Activated T-helper 17 cell treated with anti-CD3 and anti-CD28 coated beads, Interleukin-2, amount 50 U/mL, for 72 hours (primary cell): ENCODE results near the gene TMED10. TPM values are rescaled to one million over a fixed set of nuclear protein-coding genes. Genes with fewer than 3 reads are reported as not detected.
A peak's percentile ranks its signal among the peaks of the same experiment; 100 is the strongest.

Experiments
- ATAC-seq: fragments of 150-1000 bp; cut with Tn5 transposase; replicated peaks from 2 replicates; pipeline ENCODE4 v1.10.0; 2021; ENCODE audit warnings: mild to moderate bottlenecking, moderate library complexity
- H3K27ac Mint-ChIP-seq: one replicate; pipeline ENCODE4 v1.8.0; 2022; ENCODE audit warnings: mixed read lengths
- H3K27me3 Mint-ChIP-seq: one replicate; pipeline ENCODE4 v1.8.0; 2022; ENCODE audit warnings: mixed read lengths
- H3K36me3 Mint-ChIP-seq: one replicate; pipeline ENCODE4 v1.8.0; 2022; ENCODE audit warnings: low read depth, mild to moderate bottlenecking, mixed read lengths
- H3K4me1 Mint-ChIP-seq: one replicate; pipeline ENCODE4 v1.8.0; 2022; ENCODE audit warnings: mixed read lengths
- H3K4me3 Mint-ChIP-seq: one replicate; pipeline ENCODE4 v1.8.0; 2022; ENCODE audit warnings: mild to moderate bottlenecking, mixed read lengths
- H3K9me3 Mint-ChIP-seq: one replicate; pipeline ENCODE4 v1.8.0; 2022; ENCODE audit warnings: mixed read lengths
- total RNA-seq, 2 donors: library from RNA; stranded (reverse); gene quantifications; one replicate each; pipeline ENCODE4 v1.2.3, GENCODE V29; 2022

TMED10 gene
- total RNA-seq: 100 to 1,000 TPM; 142 to 179 TPM

DNA sequence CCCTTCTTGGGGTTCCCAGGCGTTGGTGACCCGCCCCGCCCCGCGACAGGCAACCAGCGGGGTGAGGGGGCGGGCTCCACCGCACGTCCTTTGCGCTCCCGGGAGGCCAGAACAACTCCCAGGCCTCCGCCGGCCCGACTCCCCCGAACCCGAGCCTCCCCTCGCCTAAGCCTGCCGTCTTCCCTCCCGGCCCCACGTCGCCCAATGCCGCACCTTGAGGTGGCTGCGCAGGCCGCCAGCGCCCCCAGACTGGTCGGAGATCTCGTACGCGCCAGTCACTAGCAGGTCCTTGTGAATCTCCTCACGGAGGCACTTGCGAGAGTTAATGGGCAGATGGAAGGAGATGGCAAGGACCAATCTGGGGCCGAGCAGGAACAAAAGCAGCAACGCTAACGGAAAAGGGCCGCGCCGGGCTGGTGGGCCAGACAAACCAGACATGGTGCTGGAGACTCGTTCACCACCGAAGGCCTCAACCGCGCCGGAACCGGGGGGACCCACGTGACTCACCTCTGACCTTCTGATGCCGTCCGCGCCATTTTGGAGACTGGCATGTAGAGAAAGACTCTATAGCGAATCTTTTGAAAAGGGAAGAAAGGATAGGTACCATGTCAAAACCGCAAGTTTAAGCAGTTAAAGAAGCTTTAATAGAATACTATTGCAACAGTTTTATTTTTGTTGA, at the start of gene TMED10:
TSS of gene TMED10 (minus strand) at position 471 of the 679 bp plus-strand sequence. CDS start at position 438, 33 bp downstream.
- no peaks in the 10 kb centered on the region for H3K9me3 Mint-ChIP-seq
- H3K27me3 Mint-ChIP-seq: no peaks in the 10 kb centered on the region
- H3K4me3 Mint-ChIP-seq: peak within 1 kb of the TSS; percentile 97
- H3K27ac Mint-ChIP-seq: peak within 1 kb of the TSS; percentile 99
- H3K36me3 Mint-ChIP-seq: peaks cover 46% of the 10 kb centered on the region
- peak; percentile 84 for ATAC-seq
- H3K4me1 Mint-ChIP-seq: peaks cover 21% of the 10 kb centered on the region

DNA sequence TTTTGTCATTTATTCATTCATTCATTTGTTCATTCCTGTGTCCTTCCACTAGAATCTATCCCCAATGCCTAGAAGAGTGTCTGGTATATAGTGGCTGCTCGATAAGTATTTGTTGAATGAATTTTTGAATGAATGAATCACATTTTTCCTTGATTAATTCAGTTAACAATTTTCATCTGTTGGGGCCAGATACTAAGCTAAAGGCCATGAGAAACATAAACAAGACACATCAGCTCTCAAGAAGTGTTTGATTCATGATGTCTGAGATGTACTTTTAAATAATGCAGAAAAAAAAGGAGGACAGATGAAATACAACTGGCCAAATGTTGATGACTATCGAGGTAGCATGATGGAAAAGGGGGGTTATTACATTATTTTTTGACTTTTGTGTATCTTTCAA, 48.1 kb upstream of the TMED10 start:
- ATAC-seq: no peak
- Mint-ChIP-seq H3K27me3 (no peaks in the 10 kb centered on the region), H3K4me1 (peaks cover 20% of the 10 kb centered on the region), H3K27ac (no peak overlapping the region), H3K4me3 (no peak overlapping the region), H3K36me3 (no peaks in the 10 kb centered on the region), H3K9me3 (no peaks in the 10 kb centered on the region)

DNA sequence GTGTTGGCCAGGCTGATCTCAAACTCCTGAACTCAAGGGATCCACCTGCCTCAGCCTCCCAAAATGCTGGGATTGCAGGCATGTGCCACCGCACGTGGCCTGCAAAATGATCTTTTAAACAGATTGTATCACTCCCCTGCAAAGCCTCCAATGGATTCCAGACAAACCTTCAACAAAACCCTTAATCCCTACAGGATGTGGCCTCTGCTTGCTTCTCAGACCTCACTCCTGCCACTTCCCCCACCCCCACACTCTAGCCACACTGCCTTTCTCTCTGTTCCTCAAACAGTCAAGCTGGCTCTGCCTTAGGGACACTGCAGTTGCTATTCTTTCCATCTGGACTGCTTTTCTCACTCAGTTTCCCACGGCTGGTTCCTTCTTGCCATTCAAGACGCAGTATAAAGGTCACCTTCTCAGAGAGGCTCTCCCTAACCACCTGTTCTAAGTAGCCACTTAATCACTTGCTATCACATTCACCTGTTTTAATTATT, 47.3 kb upstream of the TMED10 start:
- Mint-ChIP-seq H3K4me1 (peaks cover 13% of the 10 kb centered on the region), H3K36me3 (no peaks in the 10 kb centered on the region), H3K27ac (peak overlapping the region; percentile 59), H3K4me3 (no peak overlapping the region), H3K27me3 (no peaks in the 10 kb centered on the region), H3K9me3 (no peaks in the 10 kb centered on the region)
- ATAC-seq: peak; percentile 53

DNA sequence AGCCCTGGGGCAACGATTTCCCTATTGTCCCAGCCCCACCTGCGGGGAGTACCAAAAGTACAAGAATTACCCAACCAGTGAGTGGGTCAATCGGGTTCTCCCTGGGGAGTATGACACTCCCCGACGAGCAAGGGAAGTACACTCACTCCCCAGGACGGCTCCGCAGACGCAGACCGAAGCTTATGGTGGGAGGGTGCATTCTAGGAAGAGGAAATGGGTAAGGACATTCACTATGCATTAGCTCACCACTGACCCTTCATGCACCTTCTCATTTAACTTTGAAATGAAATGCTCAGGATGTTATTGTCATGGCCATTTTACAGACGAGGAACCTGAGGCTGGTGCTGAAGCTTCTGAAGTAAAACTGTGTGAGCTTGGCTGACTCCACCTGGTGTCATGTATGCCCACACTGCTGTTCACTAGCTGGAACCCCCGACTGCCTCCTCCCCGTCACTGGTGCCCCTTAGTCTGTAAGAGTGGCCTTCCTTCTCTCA, 45.8 kb upstream of the TMED10 start:
- H3K27ac Mint-ChIP-seq: no peak overlapping the region
- peaks cover 11% of the 10 kb centered on the region for H3K4me1 Mint-ChIP-seq
- H3K9me3 Mint-ChIP-seq: no peaks in the 10 kb centered on the region
- no peak for ATAC-seq
- H3K36me3 Mint-ChIP-seq: no peaks in the 10 kb centered on the region
- no peaks in the 10 kb centered on the region for H3K27me3 Mint-ChIP-seq
- no peak overlapping the region for H3K4me3 Mint-ChIP-seq

DNA sequence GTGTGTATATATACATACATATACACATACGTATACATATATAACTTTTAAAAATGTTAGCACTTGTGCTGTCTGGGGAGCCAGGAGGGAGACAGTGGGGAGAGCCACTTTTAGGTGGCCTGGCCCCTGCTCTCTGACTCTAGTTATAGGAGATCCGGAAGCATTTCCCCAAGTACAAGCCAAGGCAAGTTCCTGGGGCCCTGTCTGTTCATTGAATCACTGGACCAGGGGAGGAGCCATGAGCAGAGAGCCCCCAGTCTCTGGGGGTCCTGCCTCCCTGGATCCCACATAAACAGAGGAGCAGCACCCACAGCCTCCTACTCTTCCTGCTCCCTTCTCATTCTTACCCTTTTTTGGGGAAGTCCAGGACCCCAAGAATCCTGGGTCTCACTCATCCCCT, 45.4 kb upstream of the TMED10 start:
- Mint-ChIP-seq H3K4me3 (no peak overlapping the region), H3K27me3 (no peaks in the 10 kb centered on the region), H3K27ac (no peak overlapping the region), H3K36me3 (no peaks in the 10 kb centered on the region), H3K9me3 (no peaks in the 10 kb centered on the region), H3K4me1 (peaks cover 7% of the 10 kb centered on the region)
- no peak for ATAC-seq

DNA sequence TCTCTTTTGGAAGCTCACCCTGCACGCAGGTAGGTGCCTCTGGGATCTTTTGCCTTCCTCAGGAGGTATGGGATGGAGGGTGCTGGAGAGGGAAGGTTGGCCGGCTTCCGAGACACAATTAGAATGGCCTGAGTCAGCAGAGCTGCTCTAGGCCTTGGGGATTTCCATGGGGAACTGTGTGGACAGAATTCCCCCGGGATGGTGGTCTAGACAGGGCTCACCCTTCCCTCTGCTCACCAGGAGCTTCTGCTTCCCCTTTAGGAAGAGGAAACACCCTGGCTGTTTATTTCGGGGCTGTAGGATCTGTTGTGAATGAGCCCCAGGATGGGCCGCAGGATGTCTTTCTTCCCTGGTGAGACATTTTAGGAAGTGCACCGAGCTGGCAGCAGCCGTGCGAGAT, 43.7 kb upstream of the TMED10 start:
- H3K4me1 Mint-ChIP-seq: peaks cover 11% of the 10 kb centered on the region
- H3K36me3 Mint-ChIP-seq: no peaks in the 10 kb centered on the region
- no peak overlapping the region for H3K27ac Mint-ChIP-seq
- no peak overlapping the region for H3K4me3 Mint-ChIP-seq
- ATAC-seq: no peak
- no peaks in the 10 kb centered on the region for H3K27me3 Mint-ChIP-seq
- H3K9me3 Mint-ChIP-seq: no peaks in the 10 kb centered on the region

DNA sequence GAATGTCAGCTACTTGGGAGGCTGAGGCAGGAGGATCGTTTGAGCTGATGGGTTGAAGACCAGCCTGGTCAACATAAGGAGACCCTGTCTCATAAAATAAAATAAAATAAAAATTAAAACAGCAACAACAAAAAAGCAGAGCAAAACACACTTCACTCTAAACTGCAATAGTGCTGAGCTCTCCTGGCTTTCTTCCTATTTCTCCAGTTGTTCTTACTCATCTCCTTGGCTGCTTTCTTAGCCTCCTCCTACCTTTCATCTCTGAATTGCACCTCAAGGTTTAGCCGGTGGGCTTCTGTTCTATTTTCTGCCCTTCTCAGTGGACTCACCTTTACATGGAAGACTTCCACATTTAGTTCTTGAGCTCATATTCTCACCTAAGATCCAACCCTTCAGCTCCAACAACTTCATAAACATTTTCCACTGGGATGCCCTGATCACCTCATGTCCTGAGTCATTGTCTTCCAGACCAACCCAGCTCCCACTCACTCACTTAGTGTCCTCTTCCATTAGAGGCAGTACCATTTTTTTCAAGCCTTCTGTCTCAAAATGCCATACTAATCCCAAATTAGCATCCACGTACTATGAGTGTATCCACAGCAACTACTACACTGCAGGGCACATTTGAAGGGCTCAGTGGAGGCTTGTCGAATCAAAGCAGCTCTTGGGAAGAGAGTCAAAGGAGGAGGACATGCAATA, 41.2 kb upstream of the TMED10 start:
- Mint-ChIP-seq H3K4me1 (peaks cover 7% of the 10 kb centered on the region), H3K4me3 (no peak overlapping the region), H3K27me3 (no peaks in the 10 kb centered on the region), H3K9me3 (no peaks in the 10 kb centered on the region), H3K27ac (no peak overlapping the region), H3K36me3 (no peaks in the 10 kb centered on the region)
- ATAC-seq: no peak

DNA sequence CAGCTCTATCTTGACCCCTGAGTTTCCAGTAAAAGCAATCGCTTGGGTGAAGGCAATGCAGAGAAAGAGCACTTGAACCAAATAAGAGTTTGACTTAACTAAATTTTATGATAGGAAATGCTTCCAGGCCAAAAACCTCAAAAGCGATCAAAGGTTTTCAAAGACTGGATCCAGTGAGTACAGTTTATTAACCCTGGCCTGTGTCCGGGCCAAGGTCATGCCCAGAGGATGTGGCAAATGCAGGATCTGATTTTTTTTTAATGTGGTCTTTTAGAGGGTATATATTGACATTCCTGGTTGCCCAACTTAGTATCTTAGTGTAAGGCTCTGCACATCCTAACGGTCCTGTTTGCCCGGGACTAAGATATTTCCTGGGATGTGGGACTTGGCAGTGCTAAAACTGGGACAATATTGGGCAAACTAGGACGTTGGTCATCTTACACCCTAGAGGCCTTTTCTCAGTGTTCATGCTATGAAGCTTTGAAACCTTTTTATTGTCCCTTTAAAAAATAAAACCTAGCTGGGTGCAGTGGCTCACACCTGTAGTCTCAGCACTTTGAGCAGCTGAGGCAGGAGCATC, 40.1 kb upstream of the TMED10 start:
- no peaks in the 10 kb centered on the region for H3K36me3 Mint-ChIP-seq
- no peaks in the 10 kb centered on the region for H3K9me3 Mint-ChIP-seq
- no peak overlapping the region for H3K4me3 Mint-ChIP-seq
- no peaks in the 10 kb centered on the region for H3K27me3 Mint-ChIP-seq
- ATAC-seq: no peak
- peaks cover 7% of the 10 kb centered on the region for H3K4me1 Mint-ChIP-seq
- no peak overlapping the region for H3K27ac Mint-ChIP-seq

DNA sequence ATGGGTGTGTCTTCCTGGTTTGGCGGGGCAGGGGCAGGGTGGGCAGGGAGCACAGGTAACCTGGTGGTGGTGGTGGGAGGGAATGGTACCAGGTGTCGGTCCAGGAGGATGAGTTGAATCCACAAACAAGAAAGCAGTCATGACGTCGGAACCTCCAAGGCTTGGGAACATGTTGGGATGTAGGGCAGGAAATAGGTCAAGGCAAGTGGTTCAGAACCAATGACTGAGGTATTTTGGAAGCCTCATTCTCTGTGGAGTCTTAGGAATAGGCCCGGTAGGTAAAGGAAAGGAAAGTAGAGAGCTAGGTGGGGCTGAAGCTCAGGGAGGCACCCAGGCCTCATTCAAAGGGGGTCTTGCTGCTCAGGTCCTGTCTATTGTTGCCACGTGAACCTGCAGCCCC, 39.1 kb upstream of the TMED10 start:
- Mint-ChIP-seq H3K36me3 (no peaks in the 10 kb centered on the region), H3K27ac (no peak overlapping the region), H3K4me1 (peaks cover 7% of the 10 kb centered on the region), H3K4me3 (peak overlapping the region; percentile 24), H3K9me3 (no peaks in the 10 kb centered on the region), H3K27me3 (no peaks in the 10 kb centered on the region)
- ATAC-seq: no peak

DNA sequence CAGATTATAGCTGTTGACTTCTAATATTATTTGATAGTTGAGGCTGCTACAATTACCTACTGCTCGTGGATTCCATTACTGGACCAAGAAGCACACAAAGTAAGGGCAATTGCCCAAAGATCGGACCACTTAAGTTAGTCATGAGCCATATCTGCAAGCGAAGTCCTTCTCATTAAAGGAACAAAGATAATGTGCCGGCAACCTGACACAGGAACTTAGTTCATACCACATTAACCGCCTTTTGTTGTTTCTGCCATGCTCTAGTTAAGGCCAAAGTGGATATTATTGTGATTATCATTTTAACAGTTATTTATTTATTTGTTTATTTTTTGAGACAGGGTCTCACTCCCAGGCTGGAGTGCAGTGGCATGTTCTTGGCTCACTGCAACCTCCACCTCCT, 38.1 kb upstream of the TMED10 start:
- Mint-ChIP-seq H3K36me3 (no peaks in the 10 kb centered on the region), H3K9me3 (no peaks in the 10 kb centered on the region), H3K4me1 (peaks cover 7% of the 10 kb centered on the region), H3K27ac (no peak overlapping the region), H3K4me3 (no peak overlapping the region), H3K27me3 (no peaks in the 10 kb centered on the region)
- no peak for ATAC-seq

DNA sequence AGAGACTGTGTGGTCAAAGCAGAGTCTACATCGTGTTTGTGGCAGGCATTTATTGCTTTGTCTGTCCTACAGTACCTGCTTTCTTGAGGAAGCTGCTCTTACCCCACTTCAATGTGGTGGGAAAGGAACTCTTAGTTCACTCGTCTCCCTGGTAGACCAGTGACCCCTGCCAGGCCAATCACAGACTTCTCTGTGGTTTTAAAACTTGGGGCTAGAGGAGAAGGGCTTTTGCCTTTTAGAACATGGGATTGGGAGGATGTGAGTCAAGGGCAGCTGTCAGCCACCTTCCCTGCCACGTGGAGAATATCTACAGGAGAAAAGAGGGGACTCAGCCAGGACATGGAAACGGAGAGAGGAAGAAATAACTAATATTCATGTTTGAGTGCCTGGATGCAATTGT, 36.8 kb upstream of the TMED10 start:
- Mint-ChIP-seq H3K27me3 (no peaks in the 10 kb centered on the region), H3K27ac (no peak overlapping the region), H3K4me1 (peaks cover 7% of the 10 kb centered on the region), H3K4me3 (no peak overlapping the region), H3K36me3 (no peaks in the 10 kb centered on the region), H3K9me3 (no peaks in the 10 kb centered on the region)
- no peak for ATAC-seq

DNA sequence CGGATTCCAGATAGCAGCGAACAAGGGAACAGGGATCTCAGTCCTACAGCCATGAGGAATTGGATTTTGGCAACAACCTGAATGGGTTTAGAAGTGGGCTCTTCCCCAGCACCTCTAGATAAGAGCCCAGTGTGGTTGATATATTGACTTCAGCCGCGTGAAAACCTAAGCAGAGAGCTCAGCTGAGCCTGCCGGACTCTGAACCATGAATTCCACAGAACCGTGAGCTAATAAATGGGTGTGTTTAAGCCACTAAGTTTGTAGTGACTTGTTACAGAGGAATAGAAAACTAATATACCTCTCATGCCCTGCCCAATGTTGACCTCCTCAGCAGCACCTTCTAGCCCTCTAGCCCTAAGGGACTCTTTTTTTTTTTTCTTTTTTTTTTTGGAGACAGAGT, 32.4 kb upstream of the TMED10 start:
- Mint-ChIP-seq H3K36me3 (no peaks in the 10 kb centered on the region), H3K9me3 (no peaks in the 10 kb centered on the region), H3K27me3 (no peaks in the 10 kb centered on the region)

DNA sequence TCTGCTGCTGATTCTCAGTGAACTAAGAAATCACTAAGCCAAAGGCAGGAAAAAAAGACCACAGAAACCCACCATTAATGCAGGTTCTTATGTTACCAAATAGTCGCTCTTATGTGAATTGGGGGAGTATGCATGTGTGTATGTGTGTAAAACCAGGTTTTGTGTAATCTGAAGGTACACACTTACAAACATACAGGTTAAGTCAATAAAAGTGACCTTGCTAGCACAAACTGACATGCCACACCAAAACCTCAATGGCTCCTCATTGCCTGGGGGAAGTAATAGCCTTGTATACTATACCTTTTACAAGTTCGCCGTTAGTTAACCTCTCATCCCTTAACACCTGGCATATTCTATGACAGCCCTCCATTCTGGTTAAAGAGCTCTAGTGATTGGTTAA, 29.8 kb upstream of the TMED10 start:
- no peaks in the 10 kb centered on the region for H3K36me3 Mint-ChIP-seq
- H3K27ac Mint-ChIP-seq: peak overlapping the region; percentile 90
- H3K4me1 Mint-ChIP-seq: peaks cover 4% of the 10 kb centered on the region
- ATAC-seq: no peak
- H3K27me3 Mint-ChIP-seq: no peaks in the 10 kb centered on the region
- H3K9me3 Mint-ChIP-seq: no peaks in the 10 kb centered on the region
- no peak overlapping the region for H3K4me3 Mint-ChIP-seq

More for the DNA sequence above, 32.4 kb upstream of the TMED10 start:
- peaks cover 4% of the 10 kb centered on the region for H3K4me1 Mint-ChIP-seq
- no peak for ATAC-seq
- no peak overlapping the region for H3K27ac Mint-ChIP-seq
- no peak overlapping the region for H3K4me3 Mint-ChIP-seq

DNA sequence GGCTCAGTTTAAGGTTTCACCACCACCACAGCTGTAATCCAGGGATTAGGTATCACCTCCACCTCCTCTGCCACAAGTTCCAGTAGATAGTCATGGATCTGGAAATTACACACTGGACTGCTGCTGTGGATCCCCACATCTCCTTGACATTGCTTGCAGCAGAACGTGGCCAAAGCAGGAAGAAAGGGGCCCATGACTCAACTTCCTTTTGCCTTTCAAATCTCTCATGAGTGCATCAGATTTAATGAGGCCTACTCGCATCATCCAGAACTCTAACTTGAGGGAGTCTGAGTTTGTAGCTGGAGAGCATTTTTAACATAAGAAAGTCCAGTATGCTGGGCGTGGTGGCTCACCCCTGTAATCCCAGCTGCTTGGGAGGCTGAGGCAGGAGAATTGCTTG, 29.2 kb upstream of the TMED10 start:
- no peaks in the 10 kb centered on the region for H3K36me3 Mint-ChIP-seq
- peak overlapping the region; percentile 90 for H3K27ac Mint-ChIP-seq
- H3K9me3 Mint-ChIP-seq: no peaks in the 10 kb centered on the region
- no peaks in the 10 kb centered on the region for H3K27me3 Mint-ChIP-seq
- peak overlapping the region; percentile 39 for H3K4me3 Mint-ChIP-seq
- peaks cover 5% of the 10 kb centered on the region for H3K4me1 Mint-ChIP-seq
- ATAC-seq: peak; percentile 87

DNA sequence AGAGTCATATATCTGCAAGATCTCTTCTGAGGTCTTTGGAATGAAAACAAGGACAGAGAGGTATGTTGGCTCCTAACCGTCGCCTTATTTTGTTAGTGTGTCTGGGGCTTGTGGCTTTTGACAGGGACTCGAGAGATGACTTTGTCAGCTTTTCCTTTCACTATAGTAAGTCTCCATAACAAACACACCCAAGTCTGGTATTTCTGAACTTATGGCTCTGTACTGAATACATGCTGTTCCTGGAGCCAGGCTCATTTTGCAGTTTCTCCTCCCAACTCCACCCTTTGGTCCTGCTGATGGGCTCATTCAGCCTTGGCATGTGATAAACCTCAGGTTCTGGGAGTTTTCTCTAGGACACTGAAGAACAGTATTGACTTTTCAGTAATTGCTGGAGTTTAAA, 27.7 kb upstream of the TMED10 start:
- H3K27ac Mint-ChIP-seq: no peak overlapping the region
- no peaks in the 10 kb centered on the region for H3K36me3 Mint-ChIP-seq
- no peaks in the 10 kb centered on the region for H3K27me3 Mint-ChIP-seq
- H3K4me3 Mint-ChIP-seq: no peak overlapping the region
- H3K4me1 Mint-ChIP-seq: peaks cover 8% of the 10 kb centered on the region
- ATAC-seq: peak; percentile 69
- no peaks in the 10 kb centered on the region for H3K9me3 Mint-ChIP-seq
